ENCODE measurements around the gene ASPM. TPM values are rescaled to one million over a fixed set of nuclear protein-coding genes. Genes with fewer than 3 reads are reported as not detected.
A peak's percentile ranks its signal among the peaks of the same experiment; 100 is the strongest.

ASPM gene
- total and polyA plus RNA-seq, 9 of the 15 experiments (the other 6 are each of a cell fraction or from before 2014, with no cell fraction given): 22.7 to 84.4 (median 46.4) TPM

DNA sequence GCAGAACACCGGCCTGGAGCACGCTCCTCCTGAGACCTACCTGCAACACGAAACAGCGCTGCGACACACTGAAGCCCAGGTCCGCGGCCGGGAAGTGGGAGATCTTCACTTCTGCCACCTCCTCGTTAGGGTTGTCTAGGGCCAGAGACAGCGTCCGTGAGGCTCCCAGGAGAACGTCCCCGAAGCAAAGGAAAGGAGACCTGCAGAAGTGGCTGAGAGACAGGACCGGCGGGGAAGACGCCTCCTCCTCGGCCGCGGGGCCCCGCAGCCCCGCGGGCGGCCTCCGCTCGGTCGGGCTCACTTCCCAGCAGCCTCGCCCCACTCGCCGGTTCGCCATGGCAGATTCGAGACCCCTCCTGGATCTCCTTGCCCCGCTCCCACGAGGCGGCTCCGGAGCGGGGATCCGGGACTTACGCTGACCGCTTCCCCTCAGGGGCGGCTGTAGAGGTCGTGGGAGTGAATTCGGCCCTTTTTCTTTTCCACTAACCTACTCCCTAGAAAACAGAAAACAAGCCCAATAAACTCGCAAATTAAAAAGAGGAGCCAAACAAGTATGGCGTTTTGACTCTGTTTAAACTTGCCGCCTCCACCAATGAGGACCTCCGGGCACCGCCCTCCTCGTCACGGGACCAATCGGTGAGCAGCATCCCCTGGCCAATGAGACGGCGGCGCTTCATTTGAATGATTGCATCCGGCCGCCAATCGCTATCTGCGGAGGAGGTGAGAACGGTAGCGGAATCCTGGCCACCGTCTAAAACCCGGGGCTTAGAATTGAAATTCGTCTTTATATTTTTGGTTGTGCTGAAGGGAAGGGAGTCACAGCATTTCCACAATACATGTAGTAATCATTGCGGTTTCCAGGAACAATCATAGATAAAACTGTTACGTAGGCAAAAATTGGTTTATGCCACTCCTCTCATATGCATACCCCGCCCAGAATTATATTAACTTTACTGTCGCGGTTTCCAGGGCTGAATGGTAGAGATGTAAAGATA is at the start of gene ASPM (continued):
- TF ChIP-seq, protein P1, sequence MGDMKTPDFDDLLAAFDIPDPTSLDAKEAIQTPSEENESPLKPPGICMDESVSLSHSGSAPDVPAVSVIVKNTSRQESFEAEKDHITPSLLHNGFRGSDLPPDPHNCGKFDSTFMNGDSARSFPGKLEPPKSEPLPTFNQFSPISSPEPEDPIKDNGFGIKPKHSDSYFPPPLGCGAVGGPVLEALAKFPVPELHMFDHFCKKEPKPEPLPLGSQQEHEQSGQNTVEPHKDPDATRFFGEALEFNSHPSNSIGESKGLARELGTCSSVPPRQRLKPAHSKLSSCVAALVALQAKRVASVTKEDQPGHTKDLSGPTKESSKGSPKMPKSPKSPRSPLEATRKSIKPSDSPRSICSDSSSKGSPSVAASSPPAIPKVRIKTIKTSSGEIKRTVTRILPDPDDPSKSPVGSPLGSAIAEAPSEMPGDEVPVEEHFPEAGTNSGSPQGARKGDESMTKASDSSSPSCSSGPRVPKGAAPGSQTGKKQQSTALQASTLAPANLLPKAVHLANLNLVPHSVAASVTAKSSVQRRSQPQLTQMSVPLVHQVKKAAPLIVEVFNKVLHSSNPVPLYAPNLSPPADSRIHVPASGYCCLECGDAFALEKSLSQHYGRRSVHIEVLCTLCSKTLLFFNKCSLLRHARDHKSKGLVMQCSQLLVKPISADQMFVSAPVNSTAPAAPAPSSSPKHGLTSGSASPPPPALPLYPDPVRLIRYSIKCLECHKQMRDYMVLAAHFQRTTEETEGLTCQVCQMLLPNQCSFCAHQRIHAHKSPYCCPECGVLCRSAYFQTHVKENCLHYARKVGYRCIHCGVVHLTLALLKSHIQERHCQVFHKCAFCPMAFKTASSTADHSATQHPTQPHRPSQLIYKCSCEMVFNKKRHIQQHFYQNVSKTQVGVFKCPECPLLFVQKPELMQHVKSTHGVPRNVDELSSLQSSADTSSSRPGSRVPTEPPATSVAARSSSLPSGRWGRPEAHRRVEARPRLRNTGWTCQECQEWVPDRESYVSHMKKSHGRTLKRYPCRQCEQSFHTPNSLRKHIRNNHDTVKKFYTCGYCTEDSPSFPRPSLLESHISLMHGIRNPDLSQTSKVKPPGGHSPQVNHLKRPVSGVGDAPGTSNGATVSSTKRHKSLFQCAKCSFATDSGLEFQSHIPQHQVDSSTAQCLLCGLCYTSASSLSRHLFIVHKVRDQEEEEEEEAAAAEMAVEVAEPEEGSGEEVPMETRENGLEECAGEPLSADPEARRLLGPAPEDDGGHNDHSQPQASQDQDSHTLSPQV (IDR thresholded peaks at IDR 0.05): peak; percentile 44; the same call in 1 of the 2 replicates
- TF ChIP-seq, protein P2, sequence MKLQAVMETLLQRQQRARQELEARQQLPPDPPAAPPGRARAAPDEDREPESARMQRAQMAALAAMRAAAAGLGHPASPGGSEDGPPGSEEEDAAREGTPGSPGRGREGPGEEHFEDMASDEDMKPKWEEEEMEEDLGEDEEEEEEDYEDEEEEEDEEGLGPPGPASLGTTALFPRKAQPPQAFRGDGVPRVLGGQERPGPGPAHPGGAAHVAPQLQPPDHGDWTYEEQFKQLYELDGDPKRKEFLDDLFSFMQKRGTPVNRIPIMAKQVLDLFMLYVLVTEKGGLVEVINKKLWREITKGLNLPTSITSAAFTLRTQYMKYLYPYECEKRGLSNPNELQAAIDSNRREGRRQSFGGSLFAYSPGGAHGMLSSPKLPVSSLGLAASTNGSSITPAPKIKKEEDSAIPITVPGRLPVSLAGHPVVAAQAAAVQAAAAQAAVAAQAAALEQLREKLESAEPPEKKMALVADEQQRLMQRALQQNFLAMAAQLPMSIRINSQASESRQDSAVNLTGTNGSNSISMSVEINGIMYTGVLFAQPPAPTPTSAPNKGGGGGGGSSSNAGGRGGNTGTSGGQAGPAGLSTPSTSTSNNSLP (IDR thresholded peaks at IDR 0.05; ENCODE audit: borderline replicate concordance, low read depth, low read length): 0 out of 2 replicates have a peak, but pooled peaks have one; percentile 43
- TF ChIP-seq ILF3 (IDR thresholded peaks at IDR 0.05; ENCODE audit: borderline replicate concordance): 0 out of 2 replicates have a peak, but pooled peaks have one; percentile 65
- TF ChIP-seq, protein P3, sequence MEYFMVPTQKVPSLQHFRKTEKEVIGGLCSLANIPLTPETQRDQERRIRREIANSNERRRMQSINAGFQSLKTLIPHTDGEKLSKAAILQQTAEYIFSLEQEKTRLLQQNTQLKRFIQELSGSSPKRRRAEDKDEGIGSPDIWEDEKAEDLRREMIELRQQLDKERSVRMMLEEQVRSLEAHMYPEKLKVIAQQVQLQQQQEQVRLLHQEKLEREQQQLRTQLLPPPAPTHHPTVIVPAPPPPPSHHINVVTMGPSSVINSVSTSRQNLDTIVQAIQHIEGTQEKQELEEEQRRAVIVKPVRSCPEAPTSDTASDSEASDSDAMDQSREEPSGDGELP (CRISPR knock-in tag; IDR thresholded peaks at IDR 0.05; ENCODE audit: borderline replicate concordance): peak; percentile 73
- TF ChIP-seq, protein P4, sequence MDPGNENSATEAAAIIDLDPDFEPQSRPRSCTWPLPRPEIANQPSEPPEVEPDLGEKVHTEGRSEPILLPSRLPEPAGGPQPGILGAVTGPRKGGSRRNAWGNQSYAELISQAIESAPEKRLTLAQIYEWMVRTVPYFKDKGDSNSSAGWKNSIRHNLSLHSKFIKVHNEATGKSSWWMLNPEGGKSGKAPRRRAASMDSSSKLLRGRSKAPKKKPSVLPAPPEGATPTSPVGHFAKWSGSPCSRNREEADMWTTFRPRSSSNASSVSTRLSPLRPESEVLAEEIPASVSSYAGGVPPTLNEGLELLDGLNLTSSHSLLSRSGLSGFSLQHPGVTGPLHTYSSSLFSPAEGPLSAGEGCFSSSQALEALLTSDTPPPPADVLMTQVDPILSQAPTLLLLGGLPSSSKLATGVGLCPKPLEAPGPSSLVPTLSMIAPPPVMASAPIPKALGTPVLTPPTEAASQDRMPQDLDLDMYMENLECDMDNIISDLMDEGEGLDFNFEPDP (CRISPR knock-in tag; IDR thresholded peaks at IDR 0.05): no peak
- no peak for TF ChIP-seq SPI1 (IDR thresholded peaks at IDR 0.05; ENCODE audit: borderline replicate concordance, low read depth, low read length)
- TF ChIP-seq, protein P5, sequence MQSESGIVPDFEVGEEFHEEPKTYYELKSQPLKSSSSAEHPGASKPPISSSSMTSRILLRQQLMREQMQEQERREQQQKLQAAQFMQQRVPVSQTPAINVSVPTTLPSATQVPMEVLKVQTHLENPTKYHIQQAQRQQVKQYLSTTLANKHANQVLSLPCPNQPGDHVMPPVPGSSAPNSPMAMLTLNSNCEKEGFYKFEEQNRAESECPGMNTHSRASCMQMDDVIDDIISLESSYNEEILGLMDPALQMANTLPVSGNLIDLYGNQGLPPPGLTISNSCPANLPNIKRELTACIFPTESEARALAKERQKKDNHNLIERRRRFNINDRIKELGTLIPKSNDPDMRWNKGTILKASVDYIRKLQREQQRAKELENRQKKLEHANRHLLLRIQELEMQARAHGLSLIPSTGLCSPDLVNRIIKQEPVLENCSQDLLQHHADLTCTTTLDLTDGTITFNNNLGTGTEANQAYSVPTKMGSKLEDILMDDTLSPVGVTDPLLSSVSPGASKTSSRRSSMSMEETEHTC (IDR thresholded peaks at IDR 0.05): no peak
- TF ChIP-seq MYBL2 (IDR thresholded peaks at IDR 0.05; ENCODE audit: low read depth): peak; percentile 97
- peak; percentile 96; the same call in 1 of the 2 replicates for TF ChIP-seq MYBL2 (CRISPR knock-in tag; IDR thresholded peaks at IDR 0.05; ENCODE audit: borderline replicate concordance)
- TF ChIP-seq DIDO1 (tag; IDR thresholded peaks at IDR 0.05; ENCODE audit: low read depth): 0 out of 2 replicates have a peak, but pooled peaks have one; percentile 6
- TF ChIP-seq, protein P6, sequence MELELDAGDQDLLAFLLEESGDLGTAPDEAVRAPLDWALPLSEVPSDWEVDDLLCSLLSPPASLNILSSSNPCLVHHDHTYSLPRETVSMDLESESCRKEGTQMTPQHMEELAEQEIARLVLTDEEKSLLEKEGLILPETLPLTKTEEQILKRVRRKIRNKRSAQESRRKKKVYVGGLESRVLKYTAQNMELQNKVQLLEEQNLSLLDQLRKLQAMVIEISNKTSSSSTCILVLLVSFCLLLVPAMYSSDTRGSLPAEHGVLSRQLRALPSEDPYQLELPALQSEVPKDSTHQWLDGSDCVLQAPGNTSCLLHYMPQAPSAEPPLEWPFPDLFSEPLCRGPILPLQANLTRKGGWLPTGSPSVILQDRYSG (tag; conservative IDR thresholded peaks at IDR 0.05; ENCODE audit: low read depth): no peak
